Measurements from ENCODE around the gene VTI1A.

DNA sequence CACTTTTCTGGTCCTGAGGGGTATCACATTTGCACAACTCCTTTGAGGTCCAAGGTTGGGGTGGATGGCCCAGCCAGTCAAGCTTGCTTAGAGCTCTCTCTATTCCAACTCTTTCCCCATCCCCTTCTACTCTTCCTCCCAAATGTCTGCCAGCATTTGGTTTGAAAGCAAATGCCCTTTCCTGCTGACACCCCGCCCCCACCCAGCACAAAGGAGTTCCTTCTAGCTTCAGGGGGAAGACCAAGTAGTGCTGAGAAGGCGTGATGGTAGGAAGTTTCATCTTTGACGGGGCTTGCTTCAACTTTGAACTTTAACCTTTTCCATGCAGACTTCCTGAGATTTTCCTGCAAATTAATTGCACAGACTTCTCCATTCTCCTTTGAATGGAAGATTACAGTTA, 365.6 kb downstream of the VTI1A start:
- TF ChIP-seq, protein P1, sequence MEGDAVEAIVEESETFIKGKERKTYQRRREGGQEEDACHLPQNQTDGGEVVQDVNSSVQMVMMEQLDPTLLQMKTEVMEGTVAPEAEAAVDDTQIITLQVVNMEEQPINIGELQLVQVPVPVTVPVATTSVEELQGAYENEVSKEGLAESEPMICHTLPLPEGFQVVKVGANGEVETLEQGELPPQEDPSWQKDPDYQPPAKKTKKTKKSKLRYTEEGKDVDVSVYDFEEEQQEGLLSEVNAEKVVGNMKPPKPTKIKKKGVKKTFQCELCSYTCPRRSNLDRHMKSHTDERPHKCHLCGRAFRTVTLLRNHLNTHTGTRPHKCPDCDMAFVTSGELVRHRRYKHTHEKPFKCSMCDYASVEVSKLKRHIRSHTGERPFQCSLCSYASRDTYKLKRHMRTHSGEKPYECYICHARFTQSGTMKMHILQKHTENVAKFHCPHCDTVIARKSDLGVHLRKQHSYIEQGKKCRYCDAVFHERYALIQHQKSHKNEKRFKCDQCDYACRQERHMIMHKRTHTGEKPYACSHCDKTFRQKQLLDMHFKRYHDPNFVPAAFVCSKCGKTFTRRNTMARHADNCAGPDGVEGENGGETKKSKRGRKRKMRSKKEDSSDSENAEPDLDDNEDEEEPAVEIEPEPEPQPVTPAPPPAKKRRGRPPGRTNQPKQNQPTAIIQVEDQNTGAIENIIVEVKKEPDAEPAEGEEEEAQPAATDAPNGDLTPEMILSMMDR (IDR thresholded peaks at IDR 0.05; ENCODE audit: insufficient read depth, low read depth, low read length) = no peak
- no peak for TF ChIP-seq EZH2 (IDR thresholded peaks at IDR 0.05; ENCODE audit: insufficient read depth, low read length)

Data from astrocyte (in vitro differentiated cells and primary cell).